ENCODE measurements around the gene PYGL.

Gene PYGL

GRCh38 chr14:50871914-50872732 lies 72.2 kb downstream of the PYGL start, which contains the start of gene ABHD12B:
Gene ABHD12B (plus strand): TSS chr14:50872053. CDS start chr14:50872175, 122 bp downstream.
- DNase-seq (ENCODE audit: low spot score) = no peak

- no peak for DNase-seq (ENCODE audit: low spot score)
Measured at GRCh38 chr14:50871228-50871627, 73.1 kb downstream of the PYGL start.

DNA sequence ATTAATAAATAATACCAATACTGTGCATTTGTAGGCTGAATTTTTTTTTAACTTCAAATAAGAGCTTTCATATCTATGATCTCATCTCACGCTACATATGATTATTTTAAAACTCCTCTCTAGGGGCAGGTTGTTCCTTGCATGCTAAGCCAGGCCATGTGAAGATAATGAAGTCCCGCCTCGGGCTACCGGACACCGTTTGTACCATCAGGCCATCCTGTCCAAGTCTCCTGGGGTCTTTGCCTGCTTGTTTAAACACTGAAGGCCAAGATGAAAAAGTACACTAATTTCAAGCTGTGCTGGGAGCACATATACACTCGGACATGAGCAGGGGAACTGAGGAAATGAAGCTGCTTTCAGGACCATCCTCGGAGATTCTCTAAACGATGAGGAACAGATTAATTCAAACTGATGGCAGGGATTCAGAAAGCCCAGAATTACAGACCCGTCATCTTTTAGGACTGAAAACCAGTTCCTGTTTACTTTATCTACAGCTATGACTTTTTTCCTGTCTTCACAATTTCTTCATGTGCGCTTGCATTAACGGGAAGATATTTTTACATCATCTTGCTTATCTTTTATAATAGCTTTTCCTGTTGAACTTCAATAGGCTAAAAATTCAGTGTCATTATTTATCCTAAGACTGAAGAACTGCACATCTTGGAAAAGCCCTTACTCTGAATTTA lies 78.7 kb downstream of the PYGL start:
- no peak for DNase-seq (ENCODE audit: low spot score)

GRCh38 chr14:50864946-50865345 lies 79.3 kb downstream of the PYGL start:
- DNase-seq (ENCODE audit: low spot score) = peak; percentile 81

DNA sequence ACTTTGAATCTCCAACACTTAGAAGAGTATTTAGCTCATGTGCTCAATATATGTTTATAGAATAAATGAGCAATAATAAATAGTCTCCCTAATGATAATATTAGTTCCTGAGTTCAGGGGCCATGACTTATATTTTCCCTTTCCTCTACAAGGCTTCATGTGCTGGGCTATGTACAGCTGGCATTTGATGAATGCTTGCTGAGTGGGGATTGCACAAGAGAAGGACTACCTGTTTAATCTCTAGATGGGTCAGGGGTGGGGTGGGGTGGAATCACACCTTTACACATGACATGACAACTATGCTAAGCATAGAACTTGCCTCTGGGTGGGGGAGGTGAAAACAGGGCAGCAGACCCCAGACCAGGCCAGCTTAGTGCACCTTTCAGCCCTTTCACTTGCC lies 80.0 kb downstream of the PYGL start:
- no peak for DNase-seq (ENCODE audit: low spot score)

DNA sequence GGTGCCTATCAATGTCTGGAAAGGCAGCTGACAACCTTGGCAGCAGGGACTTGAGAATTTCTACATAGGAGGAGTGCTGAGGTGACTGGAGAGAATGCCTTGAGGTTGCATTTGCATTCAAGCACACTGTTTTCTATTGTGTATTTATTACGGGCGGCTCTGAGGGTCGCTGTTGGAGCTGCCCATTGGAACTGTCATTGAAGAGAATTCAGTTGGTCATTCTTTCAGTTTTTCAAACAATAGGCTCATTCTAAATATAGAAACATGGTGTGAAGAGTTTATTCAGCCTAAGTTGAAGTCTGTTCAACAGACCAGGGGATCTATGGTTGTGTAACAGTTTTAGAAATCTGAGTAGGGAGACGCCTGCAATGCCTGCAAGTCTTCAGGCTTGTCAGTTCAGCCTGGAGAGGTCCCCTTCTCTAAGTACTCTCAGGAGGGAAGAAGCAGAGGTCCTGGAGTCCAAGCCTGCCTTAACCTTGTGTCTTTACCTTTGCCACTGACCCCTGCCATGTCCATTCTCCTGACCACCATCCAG lies 82.2 kb downstream of the PYGL start:
- DNase-seq (ENCODE audit: low spot score) = no peak

- DNase-seq (ENCODE audit: low spot score) = peak; percentile 87
Measured at GRCh38 chr14:50860478-50861086, 83.7 kb downstream of the PYGL start.

DNA sequence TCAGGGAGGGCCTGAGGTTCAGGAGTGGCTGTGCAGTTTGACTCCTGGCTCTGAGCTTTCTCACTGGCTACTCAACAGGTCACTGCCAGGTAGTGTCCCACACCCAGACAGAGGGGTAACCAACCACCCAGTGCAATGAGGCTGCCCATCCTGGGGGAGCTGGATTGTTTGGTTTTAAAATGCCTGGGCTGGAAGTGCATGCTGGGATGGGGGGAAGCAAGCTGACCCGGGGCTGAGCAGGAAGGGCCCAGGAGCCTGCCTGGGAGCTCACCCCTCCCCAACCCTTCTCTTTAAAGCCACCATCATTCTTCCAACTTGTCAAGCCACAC lies 85.0 kb downstream of the PYGL start:
- no peak for DNase-seq (ENCODE audit: low spot score)

- peak; percentile 72 for DNase-seq (ENCODE audit: low spot score)
Measured at GRCh38 chr14:50856660-50857059, 87.6 kb downstream of the PYGL start.

DNA sequence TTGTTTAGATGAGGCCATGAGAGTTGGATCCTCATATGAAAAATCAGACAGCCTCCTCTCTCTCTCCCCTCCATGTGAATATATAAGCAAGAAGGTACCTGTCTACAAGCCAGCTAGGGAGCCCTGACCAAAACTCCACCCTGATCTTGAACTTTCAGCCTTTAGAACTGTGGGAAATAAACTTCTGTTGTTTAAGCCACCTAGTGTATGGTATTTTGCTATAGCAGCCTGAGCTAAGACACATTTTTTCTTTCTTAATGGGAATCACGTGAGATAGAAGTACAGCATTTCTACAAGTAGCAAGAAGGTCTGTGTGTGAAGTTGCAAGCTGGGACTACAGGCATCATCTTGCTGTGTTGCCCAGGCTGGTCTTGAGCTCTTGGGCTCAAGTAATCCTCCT lies 88.7 kb downstream of the PYGL start:
- DNase-seq (ENCODE audit: low spot score) = no peak
